ENCODE measurements around the gene DMKN. TPM values are rescaled to one million over a fixed set of nuclear protein-coding genes. Genes with fewer than 3 reads are reported as not detected.

The DMKN gene
- polyA plus RNA-seq, 2 of the 4 experiments (the other 2 are of a cell fraction), result 21.5 to 40.6 TPM

DNA sequence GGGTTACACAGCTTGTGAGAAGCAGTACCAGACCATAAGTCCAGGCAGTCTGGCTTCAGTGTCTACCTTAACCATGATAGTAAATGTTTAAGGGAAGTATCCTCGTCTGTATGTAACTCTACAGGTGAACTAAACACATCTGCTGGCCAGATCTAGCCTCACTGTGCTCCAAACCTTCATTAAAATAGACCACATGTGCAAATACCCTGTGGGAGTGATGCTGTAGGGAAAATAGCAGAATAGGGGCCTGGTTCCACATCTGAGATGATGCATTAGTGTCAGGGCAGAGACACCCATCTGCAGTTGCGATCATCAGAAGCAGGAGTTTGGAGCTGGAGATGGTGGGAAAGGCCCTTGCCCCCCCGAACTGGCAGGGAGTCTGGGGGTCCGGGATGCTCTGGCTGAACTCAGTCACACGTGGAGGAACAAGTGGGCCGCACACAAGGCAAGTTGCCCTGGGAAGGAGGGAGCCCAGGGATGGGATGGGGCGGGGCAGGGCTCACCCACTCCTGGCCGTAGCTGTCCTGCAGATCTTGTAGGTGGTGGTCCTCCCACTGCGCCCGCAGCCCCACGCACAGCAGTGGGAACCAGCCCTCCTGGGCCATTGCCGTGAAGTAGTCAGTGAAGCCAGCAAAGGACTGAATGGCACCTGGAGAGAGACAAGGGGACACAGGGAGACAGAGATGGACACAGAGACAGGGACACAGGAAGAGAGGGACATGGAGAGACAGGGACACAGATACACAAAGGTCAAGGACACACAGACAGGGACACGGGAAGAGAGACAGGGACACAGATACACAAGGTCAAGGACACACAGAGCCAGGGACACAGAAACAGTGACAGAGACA lies 39.3 kb upstream of the DMKN start (continued):
- TF ChIP-seq, protein P1, sequence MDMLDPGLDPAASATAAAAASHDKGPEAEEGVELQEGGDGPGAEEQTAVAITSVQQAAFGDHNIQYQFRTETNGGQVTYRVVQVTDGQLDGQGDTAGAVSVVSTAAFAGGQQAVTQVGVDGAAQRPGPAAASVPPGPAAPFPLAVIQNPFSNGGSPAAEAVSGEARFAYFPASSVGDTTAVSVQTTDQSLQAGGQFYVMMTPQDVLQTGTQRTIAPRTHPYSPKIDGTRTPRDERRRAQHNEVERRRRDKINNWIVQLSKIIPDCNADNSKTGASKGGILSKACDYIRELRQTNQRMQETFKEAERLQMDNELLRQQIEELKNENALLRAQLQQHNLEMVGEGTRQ (IDR thresholded peaks at IDR 0.05), result no peak
- no peak for TF ChIP-seq HOXA7 (CRISPR knock-in tag; IDR thresholded peaks at IDR 0.05)
- TF ChIP-seq, protein P2, sequence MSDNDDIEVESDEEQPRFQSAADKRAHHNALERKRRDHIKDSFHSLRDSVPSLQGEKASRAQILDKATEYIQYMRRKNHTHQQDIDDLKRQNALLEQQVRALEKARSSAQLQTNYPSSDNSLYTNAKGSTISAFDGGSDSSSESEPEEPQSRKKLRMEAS (IDR thresholded peaks at IDR 0.05), result no peak
- no peak for TF ChIP-seq RFX5 (IDR thresholded peaks at IDR 0.05)

DNA sequence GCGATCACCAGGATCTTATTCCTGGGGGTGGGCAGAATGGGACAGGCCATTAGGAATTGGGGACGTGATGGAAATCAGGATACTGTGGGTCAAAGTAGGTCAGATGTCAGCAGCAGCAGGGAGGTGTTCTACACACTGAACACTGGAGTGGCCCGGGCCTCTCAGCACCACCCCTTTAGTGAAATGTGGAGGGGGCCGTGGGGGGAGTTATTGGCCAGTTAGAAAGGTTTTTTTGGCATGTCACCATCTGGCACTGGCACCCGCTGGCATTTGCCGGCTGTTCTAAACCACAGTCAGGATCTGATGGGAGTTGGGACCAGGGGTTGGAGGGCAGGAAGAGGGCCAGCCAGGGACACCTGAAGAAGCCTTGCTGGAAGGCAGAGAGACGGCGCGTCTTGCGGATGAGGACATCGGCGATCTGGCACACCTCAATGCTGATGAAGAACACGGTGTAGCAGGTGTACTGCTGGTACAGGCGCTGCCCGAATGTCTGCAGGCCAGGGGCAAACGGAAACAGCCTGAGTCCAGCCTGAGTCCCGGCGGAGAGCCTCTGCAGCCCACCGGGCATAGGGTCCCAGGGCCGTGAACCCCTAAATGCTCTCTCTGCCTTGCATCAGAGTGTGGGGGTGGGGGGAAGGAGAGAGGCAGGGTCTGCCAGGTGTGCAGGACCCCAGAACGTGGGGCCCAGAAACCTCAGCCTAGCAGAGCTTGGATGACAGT lies 37.8 kb upstream of the DMKN start:
- DNase-seq (ENCODE audit: low read depth in 1 of 2, low spot score in 1 of 2) (no peak), ATAC-seq (no peak), FAIRE-seq (no peak)
- 87% methylated on average over 21 of the region's 21 CpGs for WGBS (ENCODE audit: missing lambda C conversion rate)
- Histone ChIP-seq H3K9me3 (no peaks in the 10 kb centered on the region), H3K4me3 (no peak overlapping the region), H3K4me1 (peaks cover 8% of the 10 kb centered on the region), H3K4me2 (no peak overlapping the region), H3K27ac (no peak overlapping the region)
- no peak for TF ChIP-seq RARB (CRISPR knock-in tag; IDR thresholded peaks at IDR 0.05)
- TF ChIP-seq JUN (IDR thresholded peaks at IDR 0.05), result no peak
- TF ChIP-seq, protein P3, sequence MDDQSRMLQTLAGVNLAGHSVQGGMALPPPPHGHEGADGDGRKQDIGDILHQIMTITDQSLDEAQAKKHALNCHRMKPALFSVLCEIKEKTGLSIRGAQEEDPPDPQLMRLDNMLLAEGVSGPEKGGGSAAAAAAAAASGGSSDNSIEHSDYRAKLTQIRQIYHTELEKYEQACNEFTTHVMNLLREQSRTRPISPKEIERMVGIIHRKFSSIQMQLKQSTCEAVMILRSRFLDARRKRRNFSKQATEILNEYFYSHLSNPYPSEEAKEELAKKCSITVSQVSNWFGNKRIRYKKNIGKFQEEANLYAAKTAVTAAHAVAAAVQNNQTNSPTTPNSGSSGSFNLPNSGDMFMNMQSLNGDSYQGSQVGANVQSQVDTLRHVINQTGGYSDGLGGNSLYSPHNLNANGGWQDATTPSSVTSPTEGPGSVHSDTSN (IDR thresholded peaks at IDR 0.05), result no peak
- TF ChIP-seq EHF (CRISPR knock-in tag; IDR thresholded peaks at IDR 0.05), result no peak
- no peak for TF ChIP-seq RAD21 (conservative IDR thresholded peaks at IDR 0.05 in 1 of 2, IDR thresholded peaks at IDR 0.05 in 1 of 2)
- TF ChIP-seq HOXB13 (CRISPR knock-in tag; IDR thresholded peaks at IDR 0.05; ENCODE audit: low read depth), result no peak
- no peak; a peak in 1 of 5 replicates for TF ChIP-seq EP300 (IDR thresholded peaks at IDR 0.05)
- no peak for TF ChIP-seq NR3C1 (IDR thresholded peaks at IDR 0.05)
- TF ChIP-seq PHF8 (IDR thresholded peaks at IDR 0.05; ENCODE audit: borderline replicate concordance, low read depth), result no peak
- no peak for TF ChIP-seq MYC (IDR thresholded peaks at IDR 0.05; ENCODE audit: borderline replicate concordance, low read length)
- TF ChIP-seq KDM5A (IDR thresholded peaks at IDR 0.05), result no peak
- TF ChIP-seq KDM1A (IDR thresholded peaks at IDR 0.05; ENCODE audit: low read depth), result no peak
- TF ChIP-seq, protein P4, sequence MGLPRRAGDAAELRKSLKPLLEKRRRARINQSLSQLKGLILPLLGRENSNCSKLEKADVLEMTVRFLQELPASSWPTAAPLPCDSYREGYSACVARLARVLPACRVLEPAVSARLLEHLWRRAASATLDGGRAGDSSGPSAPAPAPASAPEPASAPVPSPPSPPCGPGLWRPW (IDR thresholded peaks at IDR 0.05), result no peak
- no peak for TF ChIP-seq ZSCAN20 (CRISPR knock-in tag; IDR thresholded peaks at IDR 0.05)
- TF ChIP-seq SMC3 (IDR thresholded peaks at IDR 0.05), result no peak
- no peak for TF ChIP-seq HOXA7 (CRISPR knock-in tag; IDR thresholded peaks at IDR 0.05)
- TF ChIP-seq MAFK (IDR thresholded peaks at IDR 0.05; ENCODE audit: partially characterized antibody), result no peak
- ChIA-PET POLR2A (no interaction called here), CTCF (interaction anchor here (0.6 to 5.1 kb wide), 8 partner anchors 10 to 409 kb away, joined by 3 to 81 read pairs (median 13); partner anchors contain the start of gene ATP4A)

DNA sequence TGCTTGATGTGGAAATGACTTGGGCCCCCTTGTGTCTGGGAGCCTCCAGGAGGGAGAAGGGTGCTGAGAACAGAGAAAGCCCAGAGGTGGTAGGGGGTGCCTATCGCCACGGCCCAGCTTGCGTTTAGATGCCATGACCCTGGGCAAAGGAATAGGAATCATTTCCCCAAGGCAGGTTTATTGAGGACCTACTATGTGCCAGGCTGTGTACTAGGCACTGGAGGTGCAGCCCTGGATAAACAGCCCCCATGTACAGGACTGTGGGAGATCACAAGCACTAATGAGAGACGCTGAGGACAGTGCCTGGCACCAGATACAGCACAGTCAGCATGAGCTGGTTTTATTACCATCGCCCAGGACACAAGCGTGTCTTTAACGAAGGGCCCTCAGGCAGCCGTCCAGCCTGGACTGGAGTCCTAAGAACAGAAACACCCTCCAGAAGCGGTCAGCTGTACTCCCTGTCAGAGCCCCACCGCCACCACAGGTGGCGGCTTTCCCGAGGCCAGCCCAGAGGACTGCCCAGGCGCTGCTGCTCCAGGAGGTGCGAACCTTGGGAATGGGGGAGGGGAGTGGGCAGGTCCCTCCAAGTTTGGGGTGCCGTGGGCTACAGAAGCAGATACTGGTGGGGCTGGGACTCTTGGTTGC lies 36.6 kb upstream of the DMKN start:
- TF ChIP-seq JUN (IDR thresholded peaks at IDR 0.05), result peak; percentile 6 to 24; a peak in 1 of 5 replicates
- TF ChIP-seq RCOR1 (IDR thresholded peaks at IDR 0.05; ENCODE audit: low read depth, low read length), result no peak
- peak; percentile 44 for TF ChIP-seq MAFK (IDR thresholded peaks at IDR 0.05; ENCODE audit: partially characterized antibody)
- TF ChIP-seq KDM1A (IDR thresholded peaks at IDR 0.05; ENCODE audit: low read depth), result no peak
- ATAC-seq (no peak), FAIRE-seq (no peak), DNase-seq (ENCODE audit: low read depth in 1 of 2, low spot score in 1 of 2) (no peak)
- WGBS (ENCODE audit: missing lambda C conversion rate), result 85% methylated on average over 15 of the region's 15 CpGs
- H3K4me3 ChIP-seq, result no peak overlapping the region
- CTCF ChIA-PET, result interaction anchor here (0.6 to 5.1 kb wide), 44 partner anchors 8 to 437 kb away, joined by 3 to 81 read pairs (median 12); partner anchors contain the start of genes ATP4A, DMKN, HAUS5 and LIN37
- no peak overlapping the region for H3K4me2 ChIP-seq
- POLR2A ChIA-PET, result no interaction called here
- H3K27ac ChIP-seq, result no peak overlapping the region
- H3K9me3 ChIP-seq, result no peaks in the 10 kb centered on the region
- peaks cover 9% of the 10 kb centered on the region for H3K4me1 ChIP-seq
